ENCODE data around the gene PITPNM2.

GRCh38 chr12:123129621-123130020 lies 21.3 kb downstream of the PITPNM2 start:
- no peak for TF ChIP-seq CTCF (IDR thresholded peaks at IDR 0.05; ENCODE audit: poor library complexity, severe bottlenecking)
- no peak for TF ChIP-seq REST (IDR thresholded peaks at IDR 0.05; ENCODE audit: borderline replicate concordance)
- TF ChIP-seq MXI1 (conservative IDR thresholded peaks at IDR 0.05; ENCODE audit: poor library complexity, severe bottlenecking) = no peak
